HepG2 (cell line): Measurements from ENCODE around the gene PSMD1. TPM values are rescaled to one million over a fixed set of nuclear protein-coding genes. Genes with fewer than 3 reads are reported as not detected.
A peak's percentile ranks its signal among the peaks of the same experiment; 100 is the strongest.

ENCODE experiments used
- BCL6 ChIP-seq: IDR thresholded peaks from 2 replicates; pipeline ENCODE4 v1.6.1; 2016; ENCODE audit warnings: missing genetic modification reagents, missing compliant biosample characterization
- BHLHE40 ChIP-seq: IDR thresholded peaks from 2 replicates; pipeline ENCODE4 v1.6.1; 2011; ENCODE audit warnings: low read length, improper control_type of control experiment
- CEBPG ChIP-seq: IDR thresholded peaks from 2 replicates; pipeline ENCODE4 v1.6.1; 2016
- ELF3 ChIP-seq: IDR thresholded peaks from 2 replicates; pipeline ENCODE4 v1.6.1; 2016; ENCODE audit warnings: missing genetic modification reagents, missing compliant biosample characterization
- EP300 ChIP-seq, 3 experiments: sonication (generic) in 1 of 3; formaldehyde crosslinking in 1 of 3; IDR thresholded peaks; 2 replicates each; pipeline versions ENCODE4 v1.5.1 to v1.6.1; 2011 to 2020; ENCODE audit warnings: low read depth in 2 of 3, low read length in 2 of 3, borderline replicate concordance in 1 of 3, improper control_type of control experiment in 1 of 3, mild to moderate bottlenecking in 1 of 3, missing genetic modification reagents in 1 of 3, moderate library complexity in 1 of 3
- GFI1 ChIP-seq: sonication (generic); formaldehyde crosslinking; IDR thresholded peaks from 2 replicates; pipeline ENCODE4 v1.5.0; 2020; ENCODE audit warnings: missing genetic modification reagents, mild to moderate bottlenecking, borderline replicate concordance
- HDAC1 ChIP-seq: sonication (generic); formaldehyde crosslinking; IDR thresholded peaks from 2 replicates; pipeline ENCODE4 v1.5.1; 2020; ENCODE audit warnings: mild to moderate bottlenecking, missing genetic modification reagents
- HHEX ChIP-seq: IDR thresholded peaks from 2 replicates; pipeline ENCODE4 v1.6.1; 2016; ENCODE audit warnings: control low read depth
- HNF1B ChIP-seq: sonication (generic); formaldehyde crosslinking; IDR thresholded peaks from 2 replicates; pipeline ENCODE4 v1.5.1; 2020; ENCODE audit warnings: mild to moderate bottlenecking, moderate library complexity, missing genetic modification reagents
- KLF6 ChIP-seq: IDR thresholded peaks from 2 replicates; pipeline ENCODE4 v1.8.0; 2016; ENCODE audit warnings: missing biosample characterization, missing genetic modification reagents
- ONECUT2 ChIP-seq: sonication (generic); formaldehyde crosslinking; IDR thresholded peaks from 2 replicates; pipeline ENCODE4 v1.4.0; 2020; ENCODE audit warnings: missing genetic modification reagents
- PATZ1 ChIP-seq: sonication (generic); formaldehyde crosslinking; IDR thresholded peaks from 2 replicates; pipeline ENCODE4 v1.4.0; 2020; ENCODE audit warnings: missing genetic modification reagents
- PITX1 ChIP-seq: sonication (generic); formaldehyde crosslinking; IDR thresholded peaks from 2 replicates; pipeline ENCODE4 v1.5.1; 2020; ENCODE audit warnings: mild to moderate bottlenecking, missing genetic modification reagents
- PLRG1 ChIP-seq: fragments of 450-650 bp; conservative IDR thresholded peaks from 2 replicates; pipeline ENCODE4 v1.6.1; 2016
- POGZ ChIP-seq: sonication (generic); formaldehyde crosslinking; IDR thresholded peaks from 2 replicates; pipeline ENCODE4 v1.4.0; 2020; ENCODE audit warnings: mild to moderate bottlenecking, missing genetic modification reagents
- RAD51 ChIP-seq: fragments of 450-650 bp; IDR thresholded peaks from 2 replicates; pipeline ENCODE4 v1.6.1; 2016; ENCODE audit warnings: borderline replicate concordance
- SOX13 ChIP-seq, 3 experiments: fragments of 450-650 bp in 1 of 3; sonication (generic) in 1 of 3; formaldehyde crosslinking in 1 of 3; IDR thresholded peaks in 2 of 3; conservative IDR thresholded peaks in 1 of 3; 2 replicates each; pipeline versions ENCODE4 v1.5.0 to v1.6.1; 2016 to 2020; ENCODE audit warnings: antibody characterized with exemption in 1 of 3, mild to moderate bottlenecking in 1 of 3, missing compliant biosample characterization in 1 of 3, missing genetic modification reagents in 1 of 3, moderate library complexity in 1 of 3
- TARDBP ChIP-seq: sonication (generic); formaldehyde crosslinking; IDR thresholded peaks from 2 replicates; pipeline ENCODE4 v1.8.0; 2022; ENCODE audit warnings: mild to moderate bottlenecking, missing genetic modification reagents
- TBX2 ChIP-seq: sonication (generic); formaldehyde crosslinking; IDR thresholded peaks from 2 replicates; pipeline ENCODE4 v1.5.0; 2020; ENCODE audit warnings: missing genetic modification reagents, mild to moderate bottlenecking, borderline replicate concordance
- TCF7 ChIP-seq: sonication (generic); IDR thresholded peaks from 2 replicates; pipeline ENCODE4 v1.6.1; 2016; ENCODE audit warnings: antibody characterized with exemption, low read depth
- TEAD3 ChIP-seq: optimal IDR thresholded peaks from 2 replicates; pipeline ENCODE3; 2016; ENCODE audit warnings: borderline replicate concordance
- ZMYM4 ChIP-seq: sonication (generic); formaldehyde crosslinking; IDR thresholded peaks from 2 replicates; pipeline ENCODE4 v1.8.1; 2023; ENCODE audit warnings: mild to moderate bottlenecking, missing genetic modification reagents
- ZNF292 ChIP-seq: sonication (generic); formaldehyde crosslinking; IDR thresholded peaks from 2 replicates; pipeline ENCODE4 v1.8.1; 2022; ENCODE audit warnings: mild to moderate bottlenecking, low read depth, missing genetic modification reagents, borderline replicate concordance
- ZNF362 ChIP-seq: sonication (generic); formaldehyde crosslinking; IDR thresholded peaks from 2 replicates; pipeline ENCODE4 v1.4.0; 2020; ENCODE audit warnings: missing genetic modification reagents, mild to moderate bottlenecking, borderline replicate concordance
- ZNF543 ChIP-seq: sonication (generic); formaldehyde crosslinking; IDR thresholded peaks from 2 replicates; pipeline ENCODE4 v1.4.0; 2020; ENCODE audit warnings: mild to moderate bottlenecking, missing genetic modification reagents
- ZNF547 ChIP-seq: sonication (generic); formaldehyde crosslinking; IDR thresholded peaks from 2 replicates; pipeline ENCODE4 v1.5.1; 2020; ENCODE audit warnings: mild to moderate bottlenecking, missing genetic modification reagents
- ZNF737 ChIP-seq: sonication (generic); formaldehyde crosslinking; IDR thresholded peaks from 2 replicates; pipeline ENCODE4 v1.5.0; 2020; ENCODE audit warnings: missing genetic modification reagents, mild to moderate bottlenecking, borderline replicate concordance
- polyA plus RNA-seq, 8 experiments: library from polyadenylated mRNA; depleted of rRNA in 3 of 8; stranded (reverse) in 7 of 8; unstranded in 1 of 8; fragments of >200 nt; fragmentation: Illumina TruSeq in 4 of 8; extraction: Trizol in 4 of 8; gene quantifications; 2 replicates each; pipeline versions ENCODE4 v1.2.1 to v1.2.3, GENCODE V29; 2011 to 2016; ENCODE audit warnings: low read depth in 4 of 8, missing spikeins in 1 of 8, mixed read lengths in 1 of 8; ENCODE audit not compliant: insufficient read depth in 1 of 8
- total RNA-seq, 5 experiments: library from RNA; depleted of rRNA; stranded (reverse); fragments of >200 nt; fragmentation: Illumina TruSeq; extraction: Trizol; gene quantifications; 2 replicates each; pipeline ENCODE4 v1.2.3, GENCODE V29; 2016; ENCODE audit warnings: low read depth in 1 of 5

PSMD1 gene
- total and polyA plus RNA-seq, 2 of the 13 experiments (the other 11 are each of a cell fraction or from before 2014, with no cell fraction given), result 136 to 191 TPM

- TF ChIP-seq ZNF362 (peak; percentile 33; the same call in 1 of the 2 replicates), TCF7 (peak; percentile 79), ONECUT2 (CRISPR knock-in tag) (peak; percentile 83), HHEX (CRISPR knock-in tag) (0 out of 2 replicates have a peak, but pooled peaks have one; percentile 27), EP300 (IDR thresholded peaks at IDR 0.05; ENCODE audit: low read depth in 2 of 2, low read length in 2 of 2) (peak in 1 of 2 experiments; percentile 10; a peak in 1 of 4 replicates), EP300 (CRISPR knock-in tag; IDR thresholded peaks at IDR 0.05; ENCODE audit: borderline replicate concordance) (no peak), ZNF292 (CRISPR knock-in tag) (0 out of 2 replicates have a peak, but pooled peaks have one; percentile 19), ELF3 (peak; percentile 30; the same call in 1 of the 2 replicates), POGZ (peak; percentile 70), ZNF543 (CRISPR knock-in tag) (no peak), PATZ1 (CRISPR knock-in tag) (no peak), ZMYM4 (CRISPR knock-in tag) (peak; percentile 66; the same call in 1 of the 2 replicates), BHLHE40 (no peak), PLRG1 (no peak), HDAC1 (CRISPR knock-in tag) (peak; percentile 36; the same call in 1 of the 2 replicates), TARDBP (CRISPR knock-in tag) (0 out of 2 replicates have a peak, but pooled peaks have one; percentile 21), KLF6 (CRISPR knock-in tag) (no peak), ZNF737 (CRISPR knock-in tag) (no peak), TEAD3 (CRISPR knock-in tag) (peak; percentile 27), GFI1 (CRISPR knock-in tag) (peak; percentile 60; the same call in 1 of the 2 replicates), HNF1B (0 out of 2 replicates have a peak, but pooled peaks have one; percentile 17), RAD51 (no peak), BCL6 (CRISPR knock-in tag) (peak; percentile 73; the same call in 1 of the 2 replicates), ZNF547 (CRISPR knock-in tag) (no peak), TBX2 (peak; percentile 51; the same call in 1 of the 2 replicates), CEBPG (CRISPR knock-in tag) (0 out of 2 replicates have a peak, but pooled peaks have one; percentile 4), SOX13 (IDR thresholded peaks at IDR 0.05) (peak; percentile 61), SOX13 (CRISPR knock-in tag; conservative IDR thresholded peaks at IDR 0.05 in 1 of 2, IDR thresholded peaks at IDR 0.05 in 1 of 2) (peak in 1 of 2 experiments; percentile 57; a peak in 2 of 4 replicates), PITX1 (peak; percentile 60; the same call in 1 of the 2 replicates)
Measured at GRCh38 chr2:231123362-231123898, 66.8 kb downstream of the PSMD1 start (continued).
